Stimulated activated CD8-positive, alpha-beta memory T cell treated with anti-CD3 and anti-CD28 coated beads, Interleukin-7, amount 100 ng/mL, for 48 hours (primary cell): ENCODE measurements around the gene MPI.
"Not testable (repeated sequence)": the region's sequence is repeated elsewhere in the genome, so short reads cannot be mapped to it uniquely, and the experiment has no call there.

Experiments used
- DNase-seq, 2 donors: peaks; one replicate each; pipeline ENCODE4 v3.0.0-alpha.2; 2020; ENCODE audit warnings: low read depth in 1 of 2; ENCODE audit errors: extremely low read depth in 1 of 2

MPI gene

DNA sequence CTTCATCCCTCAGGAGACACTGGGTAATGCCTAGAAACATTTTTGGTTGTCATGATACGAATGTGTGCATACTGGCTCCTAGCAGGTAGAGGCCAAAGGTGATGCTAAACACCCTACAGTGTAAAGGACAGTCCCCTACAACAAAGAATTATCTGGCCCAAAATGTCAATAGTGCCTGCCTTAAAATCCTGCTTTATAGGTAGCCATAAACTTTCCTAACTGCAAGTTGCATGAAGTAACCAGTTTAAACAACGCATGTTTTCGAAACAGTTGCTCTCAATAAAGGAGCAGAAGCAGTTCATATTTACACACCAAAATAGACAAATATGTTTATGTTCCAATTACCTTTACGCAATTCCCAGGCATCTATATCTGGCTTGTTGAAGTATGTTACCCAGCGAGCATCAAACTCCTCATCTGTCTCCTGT, 38.9 kb downstream of the MPI start:
- DNase-seq, result no peak

DNA sequence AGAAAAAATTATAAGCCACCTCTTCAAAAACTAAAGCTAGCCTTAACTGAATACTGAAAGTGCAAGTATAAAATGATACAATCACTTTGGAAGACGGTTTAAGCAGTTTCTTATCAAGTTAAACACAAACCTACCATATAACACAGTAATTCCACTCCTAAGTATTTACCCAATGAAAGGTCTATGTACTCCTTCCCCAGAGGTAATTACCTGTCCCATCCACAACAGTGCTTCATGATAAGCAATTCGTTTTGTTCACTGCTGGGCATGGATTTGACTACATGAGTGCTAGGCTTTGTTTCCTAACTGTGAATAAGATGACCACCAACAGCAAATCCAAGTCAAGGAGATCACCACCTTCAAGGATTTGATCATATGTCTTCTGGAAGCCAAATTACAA, 43.7 kb downstream of the MPI start:
- no peak for DNase-seq

DNA sequence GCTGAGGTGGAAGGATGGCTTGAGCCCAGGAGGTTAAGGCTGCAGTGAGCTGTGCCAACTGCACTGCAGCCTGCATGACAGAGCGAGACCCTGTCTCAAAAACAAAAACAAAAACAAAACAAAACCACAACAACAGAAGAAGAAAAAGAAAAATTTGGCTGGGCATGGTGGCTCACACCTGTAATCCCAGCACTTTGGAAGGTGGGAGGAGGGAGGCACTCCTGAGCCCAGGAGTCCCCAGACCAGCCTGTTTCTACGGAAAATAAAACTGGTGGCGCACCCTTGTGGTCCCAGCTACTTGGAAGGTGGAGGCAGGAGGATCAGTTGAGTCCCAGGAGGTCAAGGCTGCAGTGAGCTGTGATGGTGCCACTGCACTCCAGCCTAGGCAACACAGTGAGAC, 45.4 kb downstream of the MPI start:
- DNase-seq, result not testable (repeated sequence)

DNA sequence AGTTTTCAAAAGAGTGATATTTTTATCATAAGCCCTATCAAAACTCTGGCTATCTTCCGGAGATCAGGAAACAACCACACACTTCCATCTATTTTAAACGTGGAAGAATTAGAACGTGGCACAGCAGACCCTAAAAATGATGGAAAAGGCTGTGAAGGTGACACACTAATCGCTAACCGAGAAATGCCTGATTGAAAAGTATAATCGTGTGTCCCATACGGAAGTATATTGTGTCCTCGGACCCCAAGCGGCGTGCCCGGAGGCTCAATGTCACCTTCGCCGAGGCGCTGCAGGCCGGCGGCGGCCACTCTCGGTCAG, 47.4 kb downstream of the MPI start:
- no peak for DNase-seq

DNA sequence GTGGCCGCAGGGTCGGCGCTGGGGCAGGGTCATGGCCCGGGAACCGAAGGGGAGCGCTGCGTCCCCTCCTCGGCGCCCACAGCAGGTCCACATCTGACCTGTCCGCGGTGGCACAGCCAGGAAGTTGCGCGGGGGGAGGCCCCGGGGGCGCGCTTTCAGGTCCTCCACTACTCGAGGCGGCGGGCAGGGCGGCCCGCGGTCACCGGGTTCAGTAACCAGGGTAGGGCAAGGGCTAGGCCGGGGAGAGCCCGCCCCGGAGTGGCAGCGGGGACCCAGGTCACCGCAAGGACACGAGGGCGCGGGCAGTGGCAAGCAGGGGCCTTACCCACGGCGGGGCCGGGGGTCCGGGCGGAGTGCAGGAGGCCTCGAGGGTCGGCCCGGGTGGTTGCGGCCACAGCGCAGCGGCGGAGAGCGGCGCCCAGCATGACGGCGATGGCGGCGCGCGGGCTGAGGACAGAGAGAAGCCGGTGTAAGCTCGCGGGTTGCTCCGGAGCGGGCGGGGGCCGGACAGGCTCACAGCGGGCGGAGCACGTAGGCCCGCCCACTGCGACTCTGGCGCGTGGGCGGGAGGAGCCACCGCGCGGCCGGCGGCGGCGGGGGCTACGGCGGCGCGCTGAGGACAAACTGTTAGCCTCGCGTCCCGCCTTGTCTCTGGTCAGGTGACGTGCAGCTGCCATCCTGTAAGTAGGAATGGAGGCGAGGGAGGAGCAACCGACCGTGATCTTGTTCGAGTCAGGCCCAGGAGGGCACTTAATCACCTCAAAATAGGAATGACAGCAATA, 47.9 kb downstream of the MPI start, which contains the start of gene COX5A:
Gene COX5A, minus strand, starts transcription at position 484 of the 782 bp plus-strand sequence. Its CDS starts 59 bp downstream, at position 425.
- DNase-seq, result peak; percentile 86 to 88

DNA sequence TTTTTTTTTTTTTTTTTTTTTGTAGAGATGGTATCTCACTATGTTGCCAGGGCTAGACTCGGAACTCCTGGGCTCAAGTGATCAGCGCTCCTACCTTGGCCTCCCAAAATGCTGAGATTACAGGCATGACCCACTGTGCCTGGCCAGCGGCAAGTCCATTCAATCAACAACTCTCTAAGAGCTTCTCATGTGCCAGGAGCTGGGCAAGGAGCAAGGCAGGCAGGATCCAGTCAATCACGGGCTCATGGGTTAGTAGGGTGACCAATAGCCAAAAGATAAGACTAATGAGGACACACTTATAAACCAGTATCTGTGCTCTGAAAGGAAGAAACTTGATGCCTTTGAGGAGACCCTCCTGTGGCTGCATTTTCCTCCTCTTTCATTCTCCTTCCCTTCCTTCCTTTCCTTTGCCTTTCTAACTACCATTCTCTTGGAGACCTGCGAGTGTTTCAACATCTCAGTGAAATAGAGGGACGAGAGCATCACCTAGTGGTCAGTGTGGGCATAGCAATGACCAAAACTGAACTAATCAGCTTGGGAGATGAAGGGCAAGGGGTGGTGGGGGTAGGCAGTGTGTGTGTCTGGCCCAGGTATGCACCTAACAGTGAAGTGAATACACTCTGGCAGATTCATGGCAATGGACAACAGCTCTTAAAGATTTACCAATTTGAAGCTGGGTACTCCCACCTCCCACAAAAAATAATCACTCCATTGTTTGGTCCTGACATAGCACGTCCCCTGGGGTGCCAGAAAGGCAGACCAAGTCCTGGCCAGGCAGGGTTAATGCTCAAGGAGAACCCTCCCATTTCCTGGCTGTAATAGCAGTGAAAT, 60.5 kb downstream of the MPI start:
- peak; percentile 37 to 56 for DNase-seq

DNA sequence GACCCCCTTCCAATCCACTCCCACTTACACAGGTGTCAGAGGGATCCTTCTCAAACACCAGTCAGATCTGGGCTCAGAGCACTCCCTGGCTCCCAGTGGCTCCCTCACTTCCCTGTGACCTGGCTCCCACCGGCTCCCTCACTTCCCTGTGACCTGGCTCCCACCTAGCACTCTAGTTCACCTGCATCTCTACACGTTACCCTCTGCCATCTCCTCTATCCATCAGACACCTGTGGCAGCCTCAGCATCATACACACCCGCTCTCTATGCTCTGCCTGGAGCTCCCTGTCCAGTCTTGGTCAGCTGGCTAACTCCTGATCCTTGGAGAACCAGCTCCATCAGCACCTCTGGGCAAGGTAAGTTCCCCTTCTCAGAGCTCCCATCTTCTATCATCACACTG, 61.2 kb downstream of the MPI start:
- no peak for DNase-seq
